ENCODE data around the gene PLD6.
"Not testable (repeated sequence)": the region's sequence is repeated elsewhere in the genome, so short reads cannot be mapped to it uniquely, and the experiment has no call there.

Gene PLD6

DNA sequence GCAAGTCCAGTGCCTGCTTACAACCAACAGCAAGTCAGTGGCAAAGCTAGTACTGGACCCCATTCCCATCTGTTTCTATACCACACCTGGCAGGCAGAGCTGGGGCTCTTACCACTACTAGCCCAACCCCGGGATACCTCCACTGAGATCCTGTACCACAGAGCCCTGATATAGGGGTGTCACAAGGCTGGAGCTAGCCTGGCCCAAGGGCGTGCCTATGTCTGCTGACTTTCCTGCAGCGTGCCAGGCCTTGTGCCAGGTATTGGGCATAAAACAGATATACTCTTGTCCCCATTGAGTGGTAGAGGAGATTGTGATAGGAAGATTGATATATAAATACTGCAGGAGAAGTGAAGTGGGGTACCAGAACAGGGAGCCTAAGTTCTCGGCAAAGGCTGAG, 44.4 kb downstream of the PLD6 start:
- Histone ChIP-seq H3K27me3 (replicated peaks; ENCODE audit: control insufficient read depth, insufficient read depth, low read length) (no peaks in the 10 kb centered on the region), H3K36me3 (ENCODE audit: control insufficient read depth, insufficient read depth, low read length) (peaks cover 43% of the 10 kb centered on the region), H3K4me3 (replicated peaks; ENCODE audit: low read depth, low read length) (no peak overlapping the region)
- DNase-seq (ENCODE audit: extremely low read depth, insufficient read length), result no peak
- no peak for TF ChIP-seq CTCF (IDR thresholded peaks at IDR 0.05; ENCODE audit: insufficient read depth, low read length, poor library complexity, severe bottlenecking)

DNA sequence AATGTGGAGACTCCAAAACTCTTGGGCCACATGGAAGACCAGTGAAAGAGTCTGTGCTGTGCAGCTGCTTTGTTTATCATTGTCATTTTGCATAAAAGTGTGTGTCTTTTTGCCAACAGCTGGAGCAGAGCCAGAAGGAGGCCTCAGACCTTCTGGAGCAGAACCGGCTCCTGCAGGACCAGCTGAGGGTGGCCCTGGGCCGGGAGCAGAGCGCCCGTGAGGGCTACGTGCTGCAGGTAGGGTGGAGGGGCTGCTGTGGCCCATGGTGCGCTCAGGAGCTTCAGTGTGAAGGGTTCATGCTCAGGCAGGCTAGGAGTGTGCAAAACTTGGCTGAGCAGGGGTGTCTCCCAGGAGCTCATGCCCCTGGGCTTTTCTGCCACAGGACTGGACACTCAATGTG, 45.0 kb downstream of the PLD6 start:
- no peak for DNase-seq (ENCODE audit: extremely low read depth, insufficient read length)
- Histone ChIP-seq H3K4me3 (replicated peaks; ENCODE audit: low read depth, low read length) (no peak overlapping the region), H3K27me3 (replicated peaks; ENCODE audit: control insufficient read depth, insufficient read depth, low read length) (no peaks in the 10 kb centered on the region), H3K36me3 (ENCODE audit: control insufficient read depth, insufficient read depth, low read length) (peaks cover 44% of the 10 kb centered on the region)
- TF ChIP-seq CTCF (IDR thresholded peaks at IDR 0.05; ENCODE audit: insufficient read depth, low read length, poor library complexity, severe bottlenecking), result no peak

GRCh38 chr17:17159571-17159970, 46.6 kb downstream of the PLD6 start:
- no peaks in the 10 kb centered on the region for H3K27me3 ChIP-seq (replicated peaks; ENCODE audit: control insufficient read depth, insufficient read depth, low read length)
- TF ChIP-seq CTCF (IDR thresholded peaks at IDR 0.05; ENCODE audit: insufficient read depth, low read length, poor library complexity, severe bottlenecking), result no peak
- peaks cover 38% of the 10 kb centered on the region for H3K36me3 ChIP-seq (ENCODE audit: control insufficient read depth, insufficient read depth, low read length)
- H3K4me3 ChIP-seq (replicated peaks; ENCODE audit: low read depth, low read length), result no peak overlapping the region
- no peak for DNase-seq (ENCODE audit: extremely low read depth, insufficient read length)

DNA sequence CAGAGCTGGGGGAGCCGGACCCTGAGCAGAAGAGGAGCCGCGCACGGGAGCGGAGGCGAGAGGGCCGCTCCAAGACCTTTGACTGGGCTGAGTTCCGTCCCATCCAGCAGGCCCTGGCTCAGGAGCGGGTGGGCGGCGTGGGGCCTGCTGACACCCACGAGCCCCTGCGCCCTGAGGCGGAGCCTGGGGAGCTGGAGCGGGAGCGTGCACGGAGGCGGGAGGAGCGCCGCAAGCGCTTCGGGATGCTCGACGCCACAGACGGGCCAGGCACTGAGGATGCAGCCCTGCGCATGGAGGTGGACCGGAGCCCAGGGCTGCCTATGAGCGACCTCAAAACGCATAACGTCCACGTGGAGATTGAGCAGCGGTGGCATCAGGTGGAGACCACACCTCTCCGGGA, 47.6 kb downstream of the PLD6 start:
- not testable (repeated sequence) for H3K4me3 ChIP-seq (replicated peaks; ENCODE audit: low read depth, low read length); DNase-seq (ENCODE audit: extremely low read depth, insufficient read length); H3K27me3 ChIP-seq (replicated peaks; ENCODE audit: control insufficient read depth, insufficient read depth, low read length)
- H3K36me3 ChIP-seq (ENCODE audit: control insufficient read depth, insufficient read depth, low read length), result peaks cover 40% of the 10 kb centered on the region

- no peak for DNase-seq (ENCODE audit: extremely low read depth, insufficient read length)
- Histone ChIP-seq H3K4me3 (replicated peaks; ENCODE audit: low read depth, low read length) (no peak overlapping the region), H3K36me3 (ENCODE audit: control insufficient read depth, insufficient read depth, low read length) (peaks cover 52% of the 10 kb centered on the region), H3K27me3 (replicated peaks; ENCODE audit: control insufficient read depth, insufficient read depth, low read length) (no peaks in the 10 kb centered on the region)
- no peak for TF ChIP-seq CTCF (IDR thresholded peaks at IDR 0.05; ENCODE audit: insufficient read depth, low read length, poor library complexity, severe bottlenecking)
These were observed 49.1 kb downstream of the PLD6 start for GRCh38 chr17:17157041-17157440.

GRCh38 chr17:17156511-17156910, 49.6 kb downstream of the PLD6 start:
- Histone ChIP-seq H3K4me3 (replicated peaks; ENCODE audit: low read depth, low read length) (no peak overlapping the region), H3K27me3 (replicated peaks; ENCODE audit: control insufficient read depth, insufficient read depth, low read length) (no peaks in the 10 kb centered on the region), H3K36me3 (ENCODE audit: control insufficient read depth, insufficient read depth, low read length) (peaks cover 53% of the 10 kb centered on the region)
- TF ChIP-seq CTCF (IDR thresholded peaks at IDR 0.05; ENCODE audit: insufficient read depth, low read length, poor library complexity, severe bottlenecking), result no peak
- DNase-seq (ENCODE audit: extremely low read depth, insufficient read length), result no peak

Measured in GM06990 (cell line).